Smooth muscle cell (in vitro differentiated cells): Measurements from ENCODE around the gene CYP27B1. TPM values are rescaled to one million over a fixed set of nuclear protein-coding genes. Genes with fewer than 3 reads are reported as not detected.

Experiments
- DNase-seq: peaks from one replicate; lab custom pipeline; 2025; ENCODE audit not compliant: unreplicated experiment; lab: John Stamatoyannopoulos, UW
- H2AFZ ChIP-seq: fragments of 200-600 bp; sonication (generic); 2 replicates; pipeline ENCODE4 v1.6.0; 2016; ENCODE audit warnings: antibody characterized with exemption, low read depth, mild to moderate bottlenecking
- H3F3A ChIP-seq: fragments of 200-600 bp; sonication (generic); 2 replicates; pipeline ENCODE4 v1.6.0; 2017; ENCODE audit warnings: antibody characterized with exemption, low read depth
- H3K27ac ChIP-seq: fragments of 200-600 bp; sonication (generic); 2 replicates; pipeline ENCODE4 v1.5.1; 2016; ENCODE audit warnings: low read depth, mild to moderate bottlenecking
- H3K27me3 ChIP-seq: fragments of 200-600 bp; sonication (generic); 2 replicates; pipeline ENCODE4 v1.6.1; 2016; ENCODE audit warnings: low read depth, mild to moderate bottlenecking
- H3K36me3 ChIP-seq: fragments of 200-600 bp; sonication (generic); 2 replicates; pipeline ENCODE4 v1.5.1; 2016; ENCODE audit warnings: low read depth
- H3K4me1 ChIP-seq: fragments of 200-600 bp; sonication (generic); 2 replicates; pipeline ENCODE4 v1.5.1; 2016; ENCODE audit warnings: low read depth
- H3K4me2 ChIP-seq: fragments of 200-600 bp; sonication (generic); 2 replicates; pipeline ENCODE4 v1.6.0; 2016; ENCODE audit warnings: mild to moderate bottlenecking
- H3K4me3 ChIP-seq: fragments of 200-600 bp; sonication (generic); 2 replicates; pipeline ENCODE4 v1.5.1; 2016; ENCODE audit warnings: mild to moderate bottlenecking
- H3K79me2 ChIP-seq: fragments of 200-600 bp; sonication (generic); 2 replicates; pipeline ENCODE4 v1.6.0; 2016; ENCODE audit warnings: low read depth, mild to moderate bottlenecking
- H3K9ac ChIP-seq: fragments of 200-600 bp; sonication (generic); 2 replicates; pipeline ENCODE4 v1.6.0; 2016; ENCODE audit warnings: low read depth
- H3K9me3 ChIP-seq: fragments of 200-600 bp; sonication (generic); replicated peaks from 2 replicates; pipeline ENCODE4 v1.5.1; 2016; ENCODE audit warnings: low read depth
- H4K20me1 ChIP-seq: fragments of 200-600 bp; sonication (generic); 2 replicates; pipeline ENCODE4 v1.6.0; 2016; ENCODE audit warnings: low read depth
- WGBS: methylation state at CpG from one replicate; pipeline ENCODE4 v1.1.7; 2016; ENCODE audit warnings: low lambda C conversion rate; 5-methylcytosine and 5-hydroxymethylcytosine counted together
- polyA plus RNA-seq: library from polyadenylated mRNA; unstranded; fragments of >200 nt; fragmentation: Nextera tagmentation; extraction: Ambion mirVana; gene quantifications from 2 replicates; pipeline ENCODE4 v1.2.1, GENCODE V29; 2016
- total RNA-seq: library from RNA; depleted of rRNA; stranded (reverse); fragments of >200 nt; gene quantifications from 2 replicates; pipeline ENCODE4 v1.2.3, GENCODE V29; 2014
- TF ChIP-seq, protein P1 (sequence below): fragments of 200-600 bp; sonication (generic); IDR thresholded peaks from 2 replicates; pipeline ENCODE4 v1.5.1; 2017; ENCODE audit warnings: borderline replicate concordance, mild to moderate bottlenecking, antibody characterized with exemption; ENCODE audit not compliant: insufficient read depth, poor library complexity, severe bottlenecking

Gene CYP27B1
- total and polyA plus RNA-seq, 2 experiments from 2014 or later: 0.81 to 1.7 TPM

DNA sequence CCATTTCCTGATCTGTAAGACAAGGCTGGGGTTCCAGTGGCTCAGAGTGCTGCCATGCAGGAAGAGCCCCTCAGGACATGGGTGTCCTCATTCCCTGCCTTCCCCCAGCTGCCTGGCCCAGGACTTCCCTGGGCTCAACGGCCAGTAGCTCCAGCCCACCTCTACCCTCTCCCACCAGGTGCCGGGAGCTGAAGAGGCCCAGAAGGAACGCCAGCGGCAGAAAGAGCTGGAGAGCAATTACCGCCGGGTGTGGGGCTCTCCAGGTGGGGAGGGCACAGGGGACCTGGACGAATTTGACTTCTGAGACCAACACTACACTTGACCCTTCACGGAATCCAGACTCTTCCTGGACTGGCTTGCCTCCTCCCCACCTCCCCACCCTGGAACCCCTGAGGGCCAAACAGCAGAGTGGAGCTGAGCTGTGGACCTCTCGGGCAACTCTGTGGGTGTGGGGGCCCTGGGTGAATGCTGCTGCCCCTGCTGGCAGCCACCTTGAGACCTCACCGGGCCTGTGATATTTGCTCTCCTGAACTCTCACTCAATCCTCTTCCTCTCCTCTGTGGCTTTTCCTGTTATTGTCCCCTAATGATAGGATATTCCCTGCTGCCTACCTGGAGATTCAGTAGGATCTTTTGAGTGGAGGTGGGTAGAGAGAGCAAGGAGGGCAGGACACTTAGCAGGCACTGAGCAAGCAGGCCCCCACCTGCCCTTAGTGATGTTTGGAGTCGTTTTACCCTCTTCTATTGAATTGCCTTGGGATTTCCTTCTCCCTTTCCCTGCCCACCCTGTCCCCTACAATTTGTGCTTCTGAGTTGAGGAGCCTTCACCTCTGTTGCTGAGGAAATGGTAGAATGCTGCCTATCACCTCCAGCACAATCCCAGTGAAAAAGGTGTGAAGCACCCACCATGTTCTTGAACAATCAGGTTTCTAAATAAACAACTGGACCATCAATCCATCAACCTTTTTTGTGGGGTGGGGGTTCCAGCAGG lies 46.0 kb downstream of the CYP27B1 start:
- Histone ChIP-seq H3K4me1 (no peaks in the 10 kb centered on the region), H3K4me3 (no peak overlapping the region), H3K36me3 (no peaks in the 10 kb centered on the region), H3K9me3 (no peaks in the 10 kb centered on the region), H3K27ac (no peak overlapping the region), H3K79me2 (no peaks in the 10 kb centered on the region), H3K27me3 (peaks cover 14% of the 10 kb centered on the region), H3K9ac (no peak overlapping the region), H3F3A (no peaks in the 10 kb centered on the region), H3K4me2 (no peak overlapping the region), H2AFZ (no peak overlapping the region), H4K20me1 (no peaks in the 10 kb centered on the region)
- 89% methylated on average over 11 of the region's 11 CpGs for WGBS
- TF ChIP-seq, protein P1, sequence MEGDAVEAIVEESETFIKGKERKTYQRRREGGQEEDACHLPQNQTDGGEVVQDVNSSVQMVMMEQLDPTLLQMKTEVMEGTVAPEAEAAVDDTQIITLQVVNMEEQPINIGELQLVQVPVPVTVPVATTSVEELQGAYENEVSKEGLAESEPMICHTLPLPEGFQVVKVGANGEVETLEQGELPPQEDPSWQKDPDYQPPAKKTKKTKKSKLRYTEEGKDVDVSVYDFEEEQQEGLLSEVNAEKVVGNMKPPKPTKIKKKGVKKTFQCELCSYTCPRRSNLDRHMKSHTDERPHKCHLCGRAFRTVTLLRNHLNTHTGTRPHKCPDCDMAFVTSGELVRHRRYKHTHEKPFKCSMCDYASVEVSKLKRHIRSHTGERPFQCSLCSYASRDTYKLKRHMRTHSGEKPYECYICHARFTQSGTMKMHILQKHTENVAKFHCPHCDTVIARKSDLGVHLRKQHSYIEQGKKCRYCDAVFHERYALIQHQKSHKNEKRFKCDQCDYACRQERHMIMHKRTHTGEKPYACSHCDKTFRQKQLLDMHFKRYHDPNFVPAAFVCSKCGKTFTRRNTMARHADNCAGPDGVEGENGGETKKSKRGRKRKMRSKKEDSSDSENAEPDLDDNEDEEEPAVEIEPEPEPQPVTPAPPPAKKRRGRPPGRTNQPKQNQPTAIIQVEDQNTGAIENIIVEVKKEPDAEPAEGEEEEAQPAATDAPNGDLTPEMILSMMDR: no peak
- DNase-seq: no peak

DNA sequence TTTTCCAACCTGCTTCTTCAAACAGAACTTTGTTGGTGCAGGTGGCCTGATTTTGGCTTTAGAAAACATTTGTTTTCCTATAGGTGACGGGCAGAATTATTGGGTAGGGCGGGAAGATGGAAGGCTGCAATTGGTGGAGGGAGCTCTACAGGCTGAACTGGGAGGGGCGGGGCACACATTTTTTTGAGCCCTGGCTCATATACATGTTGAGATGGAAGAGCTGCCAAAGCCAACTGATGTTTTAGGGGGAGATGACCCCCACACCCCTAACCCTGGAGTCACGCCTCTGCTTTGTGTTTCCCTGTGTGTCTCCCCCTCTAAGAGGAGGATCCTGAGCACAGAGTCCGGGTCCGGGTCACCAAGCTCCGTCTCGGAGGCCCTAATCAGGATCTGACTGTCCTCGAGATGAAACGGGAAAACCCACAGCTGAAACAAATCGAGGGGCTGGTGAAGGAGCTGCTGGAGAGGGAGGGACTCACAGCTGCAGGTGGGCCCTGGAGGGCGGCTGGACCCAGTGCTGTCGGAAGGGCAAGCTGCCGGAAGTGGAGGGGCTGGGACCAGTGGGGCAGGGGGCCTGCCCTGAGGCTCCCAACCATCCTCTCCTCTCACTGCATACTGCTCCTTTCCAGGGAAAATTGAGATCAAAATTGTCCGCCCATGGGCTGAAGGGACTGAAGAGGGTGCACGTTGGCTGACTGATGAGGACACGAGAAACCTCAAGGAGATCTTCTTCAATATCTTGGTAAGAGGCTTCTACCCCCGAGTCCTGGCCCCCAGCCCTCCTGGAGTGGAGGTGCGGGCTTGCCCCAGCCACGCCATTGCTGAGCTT lies 46.9 kb downstream of the CYP27B1 start:
- H3F3A ChIP-seq: no peaks in the 10 kb centered on the region
- H3K36me3 ChIP-seq: no peaks in the 10 kb centered on the region
- H3K9me3 ChIP-seq: no peaks in the 10 kb centered on the region
- no peaks in the 10 kb centered on the region for H4K20me1 ChIP-seq
- 95% methylated on average over 19 of the region's 20 CpGs for WGBS
- peaks cover 7% of the 10 kb centered on the region for H3K27me3 ChIP-seq
- DNase-seq: no peak
- no peak overlapping the region for H3K9ac ChIP-seq
- H3K27ac ChIP-seq: no peak overlapping the region
- no peak overlapping the region for H2AFZ ChIP-seq
- no peaks in the 10 kb centered on the region for H3K79me2 ChIP-seq
- H3K4me1 ChIP-seq: no peaks in the 10 kb centered on the region
- no peak overlapping the region for H3K4me2 ChIP-seq
- TF ChIP-seq, protein P1: no peak
- no peak overlapping the region for H3K4me3 ChIP-seq

DNA sequence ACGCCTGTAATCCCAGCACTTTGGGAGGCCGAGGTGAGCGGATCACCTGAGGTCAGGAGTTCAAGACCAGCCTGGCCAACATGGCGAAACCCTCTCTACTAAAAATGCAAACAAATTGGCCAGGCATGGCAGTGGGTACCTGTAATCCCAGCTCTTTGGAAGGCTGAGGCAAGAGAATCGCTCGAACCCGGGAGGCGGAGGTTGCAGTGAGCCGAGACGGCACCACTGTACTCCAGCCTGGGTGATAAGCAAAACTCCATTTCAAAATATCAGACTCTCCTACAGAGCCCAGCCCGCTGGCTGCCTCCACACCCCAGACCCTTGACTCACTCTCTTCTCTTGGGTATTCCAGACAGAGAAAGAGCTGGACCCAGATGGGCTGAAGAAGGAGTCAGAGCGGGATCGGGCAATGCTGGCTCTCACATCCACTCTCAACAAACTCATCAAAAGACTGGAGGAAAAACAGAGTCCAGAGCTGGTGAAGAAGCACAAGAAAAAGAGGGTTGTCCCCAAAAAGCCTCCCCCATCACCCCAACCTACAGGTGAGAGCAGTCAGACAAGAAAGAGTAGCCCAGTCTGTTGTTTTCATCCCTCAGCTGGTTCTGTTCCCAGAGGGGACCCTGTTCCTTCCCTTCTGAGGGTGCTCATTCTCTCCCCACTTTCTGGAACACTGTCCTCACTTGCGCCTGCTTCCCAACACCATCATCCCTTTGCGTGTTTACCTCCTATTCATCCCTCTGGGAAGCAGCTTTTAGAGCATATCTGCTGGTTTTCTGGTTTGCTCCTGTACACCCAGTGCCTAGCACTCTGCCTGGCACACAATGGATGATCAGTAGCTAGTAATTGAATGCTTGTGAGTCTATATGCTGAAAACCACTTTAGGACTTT lies 48.0 kb downstream of the CYP27B1 start:
- TF ChIP-seq, protein P1: no peak
- Histone ChIP-seq H3K4me2 (no peak overlapping the region), H2AFZ (no peak overlapping the region), H3F3A (no peaks in the 10 kb centered on the region), H4K20me1 (no peaks in the 10 kb centered on the region), H3K27me3 (no peaks in the 10 kb centered on the region), H3K9me3 (no peaks in the 10 kb centered on the region), H3K27ac (no peak overlapping the region), H3K79me2 (no peaks in the 10 kb centered on the region), H3K9ac (no peak overlapping the region), H3K4me1 (no peaks in the 10 kb centered on the region), H3K36me3 (no peaks in the 10 kb centered on the region), H3K4me3 (no peak overlapping the region)
- DNase-seq: no peak
- 98% methylated on average over 15 of the region's 15 CpGs for WGBS
